ENCODE results near the gene GPSM1.

GPSM1 gene

GRCh38 chr9:136335296-136336155 is 8.2 kb downstream of the GPSM1 start:
- DNase-seq = no peak

GRCh38 chr9:136336156-136336870 is 9.0 kb downstream of the GPSM1 start:
- no peak for DNase-seq

DNA sequence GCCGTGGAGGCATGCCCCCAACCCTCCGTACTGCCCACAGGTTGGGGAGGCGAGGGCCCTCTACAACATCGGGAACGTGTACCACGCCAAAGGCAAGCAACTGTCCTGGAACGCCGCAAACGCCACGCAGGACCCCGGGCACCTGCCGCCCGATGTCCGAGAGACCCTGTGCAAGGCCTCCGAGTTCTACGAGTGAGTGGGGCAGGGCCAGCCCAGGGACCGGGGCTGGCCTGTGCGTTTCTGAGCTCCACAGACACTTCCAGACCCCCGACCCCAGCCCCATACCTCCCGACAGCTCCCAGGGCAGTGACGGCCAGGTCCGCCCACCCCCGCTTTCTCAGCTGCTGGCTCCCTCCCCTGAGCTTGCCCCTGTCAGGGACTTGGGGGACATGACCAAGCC is 9.5 kb downstream of the GPSM1 start:
- DNase-seq = no peak

GRCh38 chr9:136337416-136338395 is 10.4 kb downstream of the GPSM1 start:
- no peak for DNase-seq

DNA sequence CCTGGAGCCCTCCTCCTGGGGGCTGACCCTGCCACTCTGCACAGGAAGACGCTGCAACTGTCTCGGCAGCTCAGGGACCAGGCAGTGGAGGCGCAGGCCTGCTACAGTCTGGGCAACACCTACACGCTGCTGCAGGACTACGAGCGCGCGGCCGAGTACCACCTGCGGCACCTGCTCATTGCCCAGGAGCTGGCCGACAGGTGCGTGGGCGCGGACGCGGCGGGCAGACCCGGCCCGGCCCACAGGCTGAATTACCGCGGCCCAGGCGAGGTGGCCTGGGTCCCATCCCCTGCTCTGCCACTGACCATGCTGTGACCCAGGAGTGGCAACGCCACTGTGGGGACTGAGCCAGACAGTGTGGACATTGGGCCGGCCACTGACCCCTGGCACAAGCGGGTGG is 11.2 kb downstream of the GPSM1 start:
- no peak for DNase-seq

GRCh38 chr9:136339173-136339957 is 12.0 kb downstream of the GPSM1 start:
- DNase-seq = peak; percentile 59

DNA sequence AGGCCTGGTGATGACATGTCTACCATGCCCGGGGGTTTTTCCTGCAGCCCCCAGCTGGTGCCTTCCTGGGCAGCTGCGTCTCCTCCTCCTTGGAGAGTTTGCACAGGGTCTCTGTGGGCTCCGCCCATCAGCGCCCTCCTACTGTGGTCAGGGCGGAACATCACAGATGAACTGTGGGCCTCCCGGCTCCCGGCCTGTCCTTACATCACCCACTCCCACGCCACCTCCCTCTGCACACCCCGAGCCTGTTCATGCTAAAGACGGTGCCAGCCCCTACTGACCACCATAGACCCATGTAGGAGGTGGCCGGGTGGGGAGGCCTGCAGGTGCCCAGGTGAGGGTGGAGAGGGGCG is 12.6 kb downstream of the GPSM1 start:
- no peak for DNase-seq

- no peak for DNase-seq
Measured at GRCh38 chr9:136340356-136341041, 13.2 kb downstream of the GPSM1 start.

GRCh38 chr9:136341042-136341655 is 13.8 kb downstream of the GPSM1 start:
- no peak for DNase-seq

GRCh38 chr9:136341769-136342168 is 14.4 kb downstream of the GPSM1 start:
- DNase-seq = no peak

DNA sequence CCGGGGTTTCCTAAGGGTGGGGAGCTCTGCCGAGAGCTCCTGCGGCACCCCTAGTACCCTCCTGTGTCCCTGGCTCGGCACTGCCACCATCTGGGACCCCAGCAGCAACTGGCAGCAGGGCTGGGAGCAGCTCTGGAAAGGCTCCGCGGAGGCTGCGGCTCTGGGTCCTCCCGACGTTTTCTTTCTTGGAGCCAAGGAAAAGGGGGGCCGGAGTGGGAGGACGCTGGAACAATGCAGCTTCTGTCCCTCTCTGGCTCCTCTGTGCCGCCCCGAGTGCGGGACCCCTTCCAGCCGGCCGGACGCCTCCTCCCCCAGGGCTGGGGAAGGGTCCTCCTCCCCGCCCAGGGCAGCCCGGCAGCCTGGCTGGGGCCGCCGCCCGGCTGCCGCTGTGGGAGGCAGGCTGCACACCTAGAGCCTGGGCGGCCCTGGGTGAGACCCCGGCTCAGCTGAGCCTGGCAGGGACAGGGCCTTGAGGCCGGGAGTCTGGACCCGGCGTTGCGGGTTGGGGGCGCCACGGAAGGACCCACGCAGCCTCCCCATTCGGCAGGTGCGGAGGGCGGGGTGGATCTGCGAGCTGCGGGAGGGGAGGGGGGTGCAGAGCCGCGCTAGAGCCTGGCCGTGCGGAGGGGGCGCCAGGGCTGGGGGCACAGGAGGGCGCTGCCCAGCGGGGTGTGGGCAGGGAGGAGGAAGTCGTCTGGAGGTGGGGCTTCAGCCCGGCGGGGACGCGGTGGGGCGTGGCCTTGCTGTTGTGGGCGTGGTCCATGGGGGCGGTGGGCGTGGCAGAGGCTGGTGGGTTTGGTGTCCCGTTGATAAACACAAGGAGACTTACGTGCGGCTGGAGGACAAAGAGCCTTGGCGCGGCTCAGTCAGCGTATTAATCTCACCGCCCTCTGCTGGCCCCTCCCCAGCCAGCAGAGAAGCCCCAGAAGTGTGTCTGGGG is 15.1 kb downstream of the GPSM1 start:
- DNase-seq = peak; percentile 72

- DNase-seq = no peak
Measured at GRCh38 chr9:136343121-136343883, 16.0 kb downstream of the GPSM1 start.

DNA sequence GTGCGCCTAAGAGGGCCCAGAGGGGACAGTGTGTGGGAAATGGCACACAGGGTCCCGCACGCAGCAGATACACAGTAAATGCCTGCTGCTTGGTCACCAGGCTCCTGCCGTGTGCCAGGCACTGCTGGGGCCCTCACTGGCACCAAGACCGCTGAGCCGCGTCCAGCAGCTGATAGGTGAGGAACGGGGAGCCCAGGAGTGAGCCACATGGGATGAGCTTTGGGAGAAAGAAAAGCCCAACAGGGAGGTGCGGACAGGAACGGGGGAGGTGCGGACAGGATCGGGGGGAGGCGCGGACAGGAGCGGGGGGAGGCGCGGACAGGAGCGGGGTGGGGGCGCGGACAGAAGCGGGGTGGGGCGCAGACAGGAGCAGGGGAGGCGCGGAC is 16.5 kb downstream of the GPSM1 start:
- no peak for DNase-seq

GRCh38 chr9:136344544-136345280 is 17.4 kb downstream of the GPSM1 start:
- DNase-seq = no peak

GRCh38 chr9:136345281-136346156 is 18.2 kb downstream of the GPSM1 start:
- DNase-seq = no peak

- no peak for DNase-seq
Measured at GRCh38 chr9:136346157-136346481, 18.8 kb downstream of the GPSM1 start.

DNA sequence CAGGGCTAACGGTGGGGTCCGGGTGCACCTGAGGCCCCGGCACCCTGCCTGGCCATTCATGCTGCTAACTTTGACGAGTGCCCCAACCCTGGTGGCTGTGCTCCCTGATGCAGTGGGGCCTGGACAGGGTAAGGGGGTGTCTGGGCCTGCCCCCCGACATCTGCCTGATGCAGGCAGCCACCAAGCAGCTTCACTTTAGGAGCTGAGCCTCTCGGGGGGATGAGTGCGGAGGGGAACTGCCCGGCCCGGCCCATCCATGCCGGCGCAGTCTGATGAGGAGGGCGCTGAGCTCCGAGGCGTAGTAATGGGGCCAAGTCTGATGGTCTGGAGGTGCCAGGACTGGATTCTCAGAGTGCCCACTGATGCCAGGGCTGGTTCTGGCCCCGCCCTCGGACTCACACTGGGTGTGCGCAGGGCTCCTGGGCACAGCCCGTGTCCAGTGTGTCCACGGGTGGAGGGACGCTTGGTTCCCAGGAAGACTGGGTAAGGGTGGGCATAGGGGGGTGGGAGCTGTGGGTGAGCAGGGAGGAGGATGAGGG is 19.7 kb downstream of the GPSM1 start:
- DNase-seq = no peak

Measured in inflammatory macrophage treated with lipopolysaccharide for 4 hours (primary cell).